ENCODE results near the gene KRT32.
"Not testable (repeated sequence)": the region's sequence is repeated elsewhere in the genome, so short reads cannot be mapped to it uniquely, and the experiment has no call there.

KRT32 gene

GRCh38 chr17:41464173-41464572 lies 3.0 kb downstream of the KRT32 start:
- no peak for DNase-seq (ENCODE audit: low read depth)

GRCh38 chr17:41463746-41464145 lies 3.4 kb downstream of the KRT32 start:
- DNase-seq (ENCODE audit: low read depth) = no peak

GRCh38 chr17:41462705-41463104 lies 4.5 kb downstream of the KRT32 start:
- DNase-seq (ENCODE audit: low read depth) = no peak

DNA sequence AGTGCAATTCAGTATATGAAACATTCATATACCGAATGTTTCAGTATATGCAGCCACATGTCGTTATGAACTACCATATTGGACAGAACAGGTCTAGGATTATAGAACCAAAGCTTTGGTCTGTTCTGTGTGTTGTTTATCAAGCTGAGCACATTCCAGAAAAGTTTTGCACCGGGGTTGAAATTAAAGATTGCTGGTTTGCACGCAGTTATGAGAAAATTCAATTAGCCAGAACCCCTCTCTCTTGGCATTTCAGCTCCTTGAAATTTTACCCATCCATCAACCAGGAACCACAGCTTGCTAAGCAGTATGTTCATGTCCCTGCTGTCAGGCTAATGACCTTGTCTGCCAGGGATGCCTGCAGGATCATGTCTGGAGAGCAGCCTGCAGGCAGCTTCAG lies 9.5 kb downstream of the KRT32 start:
- DNase-seq (ENCODE audit: low read depth) = no peak

- DNase-seq (ENCODE audit: low read depth) = no peak
These were observed 11.0 kb downstream of the KRT32 start for GRCh38 chr17:41456204-41456603.

DNA sequence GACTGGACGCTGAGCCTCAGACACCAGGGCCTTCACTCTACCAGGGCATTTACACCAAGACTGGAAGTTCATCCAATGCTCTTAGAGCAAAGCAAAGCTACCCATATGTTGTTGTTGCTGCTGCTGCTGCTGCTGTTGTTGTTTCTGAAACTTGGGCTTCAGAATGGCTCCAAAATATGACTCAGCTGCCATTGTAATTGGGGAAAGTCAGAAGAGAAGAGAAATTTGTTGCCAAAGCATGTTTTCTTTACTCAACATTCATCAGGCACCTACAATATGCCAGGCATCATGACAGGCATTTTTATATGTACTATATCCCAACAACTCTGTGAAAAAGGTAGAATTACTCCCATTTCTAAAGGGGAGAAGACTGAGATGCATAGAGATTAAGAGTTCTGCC lies 11.9 kb downstream of the KRT32 start:
- no peak for DNase-seq (ENCODE audit: low read depth)

GRCh38 chr17:41453066-41453465 lies 14.1 kb downstream of the KRT32 start:
- no peak for DNase-seq (ENCODE audit: low read depth)

DNA sequence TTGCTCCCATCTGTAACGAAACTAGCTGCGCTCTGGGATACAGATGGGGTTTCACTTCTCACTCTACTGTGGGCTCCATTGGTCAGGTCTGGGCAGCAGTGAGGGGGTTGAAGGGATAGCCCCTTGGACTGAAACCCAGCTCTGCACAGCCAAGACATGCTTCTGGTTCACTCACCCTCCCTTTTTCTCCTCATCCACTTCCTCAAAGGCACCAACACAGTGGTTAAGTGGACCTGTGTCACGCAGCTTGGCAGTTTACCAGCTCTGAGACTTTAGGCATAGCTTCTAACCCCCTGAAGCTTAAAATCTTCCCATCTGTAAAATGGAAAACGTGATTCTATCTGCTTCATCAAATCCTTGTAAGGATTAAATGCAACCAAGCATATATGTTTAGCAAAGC lies 14.9 kb downstream of the KRT32 start:
- no peak for DNase-seq (ENCODE audit: low read depth)

DNA sequence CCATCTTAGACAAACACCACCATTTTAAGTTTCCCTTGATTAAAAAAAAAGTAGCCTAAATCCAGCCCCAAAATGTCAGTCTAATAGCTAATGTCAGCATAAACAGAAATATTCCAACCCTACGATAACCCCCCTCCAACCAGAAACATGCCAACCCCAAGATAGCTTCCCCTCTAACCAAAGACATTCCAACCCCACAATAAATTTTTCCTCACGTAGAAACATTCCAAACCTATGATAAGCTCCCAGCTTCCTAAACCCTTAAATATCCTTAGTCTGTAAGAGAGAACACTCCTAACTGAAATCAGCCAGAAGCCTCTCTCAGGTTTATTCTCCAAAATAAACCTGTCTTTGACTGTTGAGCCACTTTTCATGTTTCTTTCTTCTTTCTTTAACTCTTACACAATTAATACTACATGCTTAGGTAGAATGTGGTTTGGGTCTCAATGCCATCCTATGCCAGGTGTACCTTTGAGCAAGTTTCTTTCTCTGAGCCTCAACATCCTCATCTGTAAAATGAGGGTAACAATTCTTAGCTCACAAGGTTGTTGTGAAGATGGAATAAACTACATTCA lies 15.9 kb downstream of the KRT32 start:
- DNase-seq (ENCODE audit: low read depth) = no peak

DNA sequence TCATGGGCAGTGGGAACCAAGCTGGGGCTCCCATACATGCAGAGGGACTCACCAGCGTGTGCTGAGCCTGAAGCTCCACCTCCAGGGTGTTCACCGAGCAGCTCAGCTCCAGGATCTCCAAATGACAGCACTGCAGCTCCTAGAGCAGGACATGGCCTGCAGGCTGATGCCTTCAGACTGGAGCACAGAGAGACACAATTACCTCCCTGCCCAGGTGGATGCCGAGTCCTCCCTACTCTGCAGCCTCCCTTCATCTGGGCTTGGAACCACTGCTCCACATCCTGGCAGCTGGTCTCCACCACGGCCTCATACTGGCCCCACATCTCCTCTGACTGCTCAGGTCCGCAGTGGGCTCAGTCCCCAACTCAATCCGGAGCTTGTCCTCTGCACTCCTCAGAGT lies 18.2 kb downstream of the KRT32 start:
- no peak for DNase-seq (ENCODE audit: low read depth)

DNA sequence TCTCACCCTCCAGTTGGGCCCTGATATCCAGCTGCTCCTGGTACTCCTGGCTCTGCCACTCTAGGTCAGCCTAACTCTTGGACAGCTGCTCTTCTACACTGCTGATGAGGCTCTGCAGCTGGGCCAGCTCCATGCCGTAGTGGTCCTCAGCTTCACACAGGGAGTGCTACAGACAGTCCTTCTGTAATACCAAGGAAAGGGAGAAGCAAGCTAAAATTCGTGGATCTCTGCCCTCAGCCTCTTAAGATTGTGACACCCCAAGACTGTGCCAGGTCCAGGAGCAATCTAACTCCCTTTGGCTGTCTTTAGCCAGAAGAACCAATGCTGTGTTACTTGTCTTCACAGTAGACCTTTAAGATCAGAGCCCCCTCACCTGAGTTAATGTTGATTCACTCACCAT lies 18.7 kb downstream of the KRT32 start:
- DNase-seq (ENCODE audit: low read depth) = no peak

- DNase-seq (ENCODE audit: low read depth) = no peak
These were observed 20.4 kb downstream of the KRT32 start for GRCh38 chr17:41446806-41447205.

DNA sequence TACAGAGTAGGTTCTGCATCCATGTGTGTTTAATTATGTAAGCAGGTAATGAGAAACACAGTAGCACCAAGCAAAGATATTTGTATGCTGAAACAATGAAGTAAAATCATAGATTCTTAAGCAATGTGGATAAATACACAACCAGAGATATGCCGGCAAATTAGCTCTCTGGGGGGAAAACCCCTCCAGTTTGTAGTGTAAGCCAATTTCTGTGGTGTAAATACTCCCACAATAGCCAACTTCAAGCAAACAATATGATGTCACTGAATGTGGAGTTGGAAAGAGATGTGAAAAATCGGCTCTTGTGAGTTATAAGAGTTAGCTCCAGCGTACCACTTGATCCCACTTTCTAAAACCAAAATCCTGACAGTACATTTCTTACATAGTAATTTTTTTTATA lies 22.5 kb downstream of the KRT32 start:
- DNase-seq (ENCODE audit: low read depth) = no peak

- DNase-seq (ENCODE audit: low read depth) = no peak
These were observed 23.0 kb downstream of the KRT32 start for GRCh38 chr17:41444186-41444585.

- peak; percentile 84 for DNase-seq (ENCODE audit: low read depth)
These were observed 24.4 kb downstream of the KRT32 start for GRCh38 chr17:41442739-41443138.

DNA sequence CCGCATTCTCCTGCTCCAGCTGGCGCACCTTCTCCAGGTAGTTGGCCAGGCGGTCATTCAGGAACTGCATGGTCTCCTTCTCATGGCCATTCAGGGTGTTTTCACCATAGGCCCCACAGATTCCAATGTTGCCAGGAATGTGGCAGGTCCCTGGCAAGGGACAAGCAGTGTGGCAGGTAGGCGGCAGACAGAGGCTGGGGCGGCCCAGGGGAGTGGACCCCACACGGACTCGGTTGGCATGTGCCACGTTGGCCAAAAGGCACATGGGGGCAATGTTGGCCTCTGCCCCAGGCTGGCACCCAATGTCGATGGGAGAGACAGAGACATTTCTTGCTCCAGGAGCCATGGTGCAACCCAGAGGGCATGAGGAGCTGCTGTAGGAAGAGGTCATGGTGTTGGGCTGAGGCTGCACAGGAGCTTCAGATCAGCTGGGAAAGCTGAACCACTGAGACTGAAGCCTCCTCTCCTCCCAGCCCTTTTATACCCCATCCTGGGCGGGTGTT lies 26.6 kb downstream of the KRT32 start, which contains the start of gene KRT38:
Gene KRT38 (minus strand): TSS at position 453 of the 503 bp plus-strand sequence. CDS start 62 bp downstream, at position 391.
- no peak for DNase-seq (ENCODE audit: low read depth)

- DNase-seq (ENCODE audit: low read depth) = no peak
These were observed 27.8 kb downstream of the KRT32 start for GRCh38 chr17:41439375-41439774.

DNA sequence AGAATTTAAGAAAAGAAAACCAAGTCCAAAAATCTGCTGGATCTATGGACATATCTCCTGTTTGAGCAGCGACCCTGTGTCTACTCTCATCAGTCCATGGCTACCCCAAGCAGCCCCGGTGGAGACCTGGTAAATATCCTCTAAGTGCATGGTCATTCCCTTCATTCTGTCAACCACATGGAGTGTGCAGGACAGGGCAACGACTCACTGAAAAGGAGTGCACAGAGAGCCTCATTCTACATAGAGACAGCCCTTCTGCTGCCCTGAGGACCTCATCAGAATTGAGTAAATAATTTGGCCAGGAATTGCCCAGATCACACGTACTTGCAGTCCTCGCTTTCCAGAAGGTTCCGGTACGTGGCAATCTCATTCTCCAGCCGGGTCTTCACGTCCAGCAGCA lies 29.4 kb downstream of the KRT32 start:
- no peak for DNase-seq (ENCODE audit: low read depth)

DNA sequence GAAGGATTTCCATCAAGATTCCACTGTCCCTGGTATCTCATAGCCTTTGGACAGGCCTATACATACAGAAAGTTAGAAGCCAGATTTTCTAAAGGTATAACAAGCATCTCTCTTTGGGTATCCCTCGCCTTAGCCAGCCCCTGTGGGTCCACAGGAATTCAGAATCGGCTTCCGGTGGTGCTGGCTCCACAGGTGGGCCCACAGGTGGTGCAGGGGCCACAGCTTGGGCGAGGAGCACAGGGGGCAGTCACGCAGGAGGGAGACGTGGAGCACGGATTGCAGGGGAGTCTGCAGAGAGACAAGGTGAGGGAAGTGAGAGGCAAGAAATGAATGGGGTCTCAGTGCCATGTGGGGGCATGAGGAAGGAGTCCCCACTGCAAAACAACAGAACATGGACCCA lies 29.9 kb downstream of the KRT32 start:
- DNase-seq (ENCODE audit: low read depth) = no peak

- DNase-seq (ENCODE audit: low read depth) = no peak
These were observed 32.8 kb downstream of the KRT32 start for GRCh38 chr17:41434415-41434814.

DNA sequence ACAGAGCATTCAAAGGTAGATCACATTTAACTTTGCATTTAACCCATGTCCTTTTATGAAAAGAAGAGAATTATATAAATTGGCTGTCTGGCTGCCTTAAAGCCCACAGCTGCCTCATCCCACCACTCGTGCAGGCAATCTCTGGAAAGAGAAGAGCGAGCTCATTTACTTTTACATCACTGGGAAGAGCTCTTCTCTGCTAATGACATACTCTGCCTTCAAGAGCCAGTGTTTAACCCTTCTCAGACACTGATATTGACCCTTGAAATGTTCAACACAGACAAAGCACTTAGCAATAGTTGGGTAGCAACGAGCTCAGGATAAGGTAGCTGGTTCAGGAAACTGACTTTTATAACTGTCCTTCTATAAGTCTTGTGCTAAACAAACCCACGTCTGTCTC lies 33.2 kb downstream of the KRT32 start:
- DNase-seq (ENCODE audit: low read depth) = no peak

GRCh38 chr17:41433586-41433985 lies 33.6 kb downstream of the KRT32 start:
- DNase-seq (ENCODE audit: low read depth) = no peak

DNA sequence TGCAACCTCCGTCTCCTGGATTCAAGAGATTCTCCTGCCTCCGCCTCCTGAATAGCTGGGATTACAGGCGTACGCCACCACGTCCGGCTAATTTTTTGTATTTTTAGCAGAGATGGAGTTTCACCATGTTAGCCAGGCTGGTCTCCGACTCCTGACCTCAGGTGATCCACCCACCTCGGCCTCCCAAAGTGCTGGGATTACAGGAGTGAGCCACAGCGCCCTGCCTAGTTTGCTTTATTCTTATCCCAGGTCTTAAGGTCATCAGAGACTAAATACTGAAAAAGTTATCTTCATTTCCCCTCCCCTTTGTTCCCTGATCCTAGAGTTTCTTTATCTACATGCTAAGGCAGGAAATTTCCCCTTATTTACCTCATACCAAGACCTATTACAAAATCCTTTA lies 36.8 kb downstream of the KRT32 start:
- DNase-seq (ENCODE audit: low read depth) = not testable (repeated sequence)

GRCh38 chr17:41429667-41430066 lies 37.5 kb downstream of the KRT32 start:
- DNase-seq (ENCODE audit: low read depth) = no peak
